GM21825 (cell line): ENCODE measurements around the gene NT5DC1.

Source experiments
- ATAC-seq: cut with Tn5 transposase; IDR thresholded peaks from one replicate; pipeline ENCODE4 v1.9.1; 2021; ENCODE audit warnings: mild to moderate bottlenecking, moderate library complexity; ENCODE audit not compliant: unreplicated experiment

The NT5DC1 gene

DNA sequence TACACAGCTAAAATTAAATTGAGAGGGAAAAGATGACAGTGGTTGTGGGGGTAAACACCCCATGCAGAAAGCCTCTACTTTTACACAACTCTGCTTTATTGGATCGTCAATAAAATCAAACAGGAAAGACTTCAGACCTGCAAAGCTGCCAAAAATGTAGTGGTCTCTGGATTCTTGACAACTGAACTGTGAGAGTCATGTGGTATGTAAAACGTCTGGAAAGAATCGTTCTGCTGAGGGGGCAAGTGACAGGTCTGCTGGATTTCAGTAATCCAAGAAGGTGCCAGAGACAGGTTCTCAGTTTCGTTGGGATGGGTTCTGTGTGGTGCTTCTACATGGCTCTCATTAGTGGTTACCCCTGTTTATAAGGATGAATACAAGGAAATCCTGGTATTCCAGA is 89.9 kb downstream of the NT5DC1 start:
- no peak for ATAC-seq

DNA sequence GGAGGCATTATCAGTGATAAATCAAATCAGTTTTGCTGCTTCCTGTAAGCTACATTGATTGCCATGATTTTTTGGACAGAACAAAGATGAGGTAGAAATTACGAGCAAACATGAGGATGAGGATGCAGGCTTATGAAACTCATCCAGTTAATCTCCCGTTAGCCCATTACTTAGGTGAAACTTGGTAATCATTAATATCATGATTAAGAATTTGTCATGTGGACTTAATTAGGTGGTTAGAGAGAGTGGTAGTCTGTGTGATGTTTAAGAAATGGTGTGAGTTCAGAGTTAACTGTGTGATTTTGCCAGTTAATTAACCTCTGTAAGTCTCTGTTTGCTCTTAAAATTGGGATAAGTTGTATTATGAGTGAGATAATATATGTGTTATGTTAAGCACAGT is 91.2 kb downstream of the NT5DC1 start:
- ATAC-seq = no peak

DNA sequence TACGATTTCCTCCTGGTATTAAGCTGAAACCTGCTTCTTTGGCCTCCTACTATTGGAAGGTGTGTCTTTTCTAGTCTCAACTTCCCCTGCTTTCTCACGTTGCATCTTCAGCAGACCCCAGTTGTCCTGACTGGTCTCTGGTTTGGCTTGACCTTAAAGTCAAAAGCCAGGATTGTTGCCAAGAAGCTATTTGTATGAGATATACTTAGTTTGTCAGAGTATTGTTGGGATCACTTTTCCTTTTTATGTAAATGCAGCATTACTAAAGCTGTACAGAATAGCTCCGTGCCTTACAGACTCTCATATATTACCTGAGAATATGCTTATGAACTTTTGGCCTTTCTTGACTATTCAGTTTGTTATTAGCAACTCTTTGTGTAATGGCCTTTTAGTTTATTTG is 92.1 kb downstream of the NT5DC1 start:
- ATAC-seq = no peak

DNA sequence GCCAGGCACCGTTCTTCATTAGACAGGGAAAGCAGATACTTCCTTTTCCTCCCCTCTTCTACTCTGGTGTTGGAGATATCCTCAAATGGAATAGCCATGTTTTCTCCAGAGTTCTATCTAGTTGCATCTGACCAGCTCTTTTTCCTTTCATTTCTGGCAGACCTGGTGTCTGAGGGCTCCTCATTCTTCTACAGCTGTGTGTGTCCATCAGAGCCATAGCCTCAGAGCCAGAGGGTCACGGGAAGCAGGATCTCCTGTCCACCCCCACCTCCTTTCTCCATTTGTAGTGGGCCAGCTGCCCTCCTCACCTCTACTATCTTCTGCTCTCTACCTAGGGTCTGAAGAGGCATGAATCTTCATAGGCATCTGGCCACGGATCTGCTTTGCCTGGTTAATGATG is 96.2 kb downstream of the NT5DC1 start:
- ATAC-seq = no peak

DNA sequence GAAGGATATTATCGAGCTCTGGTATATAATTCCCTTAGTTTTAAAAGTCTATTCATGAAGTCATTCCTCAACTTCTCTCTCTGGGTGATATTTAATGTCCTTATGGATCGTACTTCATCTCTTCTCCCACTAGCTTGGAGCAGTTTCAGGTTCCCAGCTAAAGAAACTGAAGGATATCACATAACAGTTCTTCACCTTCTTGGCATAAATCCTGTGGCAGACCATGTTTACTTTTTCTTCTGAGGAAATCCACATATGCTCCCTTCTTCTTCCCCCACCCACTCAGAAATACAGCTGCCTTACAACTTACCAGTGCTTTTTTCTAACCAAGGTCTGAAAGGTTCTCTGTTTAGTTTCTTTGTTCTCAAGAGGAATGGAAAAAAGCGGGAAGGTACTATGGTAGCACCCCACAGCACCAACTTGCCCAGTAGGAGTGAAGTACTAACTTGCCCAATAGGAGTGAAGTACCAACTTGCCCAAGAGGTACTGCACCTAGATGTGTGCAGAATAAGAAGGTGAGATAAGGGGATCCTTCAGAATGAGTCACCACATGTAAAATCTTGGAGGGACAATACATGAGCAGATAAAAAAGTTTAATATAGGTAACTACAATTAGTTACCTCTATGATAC is 100.1 kb downstream of the NT5DC1 start:
- no peak for ATAC-seq

DNA sequence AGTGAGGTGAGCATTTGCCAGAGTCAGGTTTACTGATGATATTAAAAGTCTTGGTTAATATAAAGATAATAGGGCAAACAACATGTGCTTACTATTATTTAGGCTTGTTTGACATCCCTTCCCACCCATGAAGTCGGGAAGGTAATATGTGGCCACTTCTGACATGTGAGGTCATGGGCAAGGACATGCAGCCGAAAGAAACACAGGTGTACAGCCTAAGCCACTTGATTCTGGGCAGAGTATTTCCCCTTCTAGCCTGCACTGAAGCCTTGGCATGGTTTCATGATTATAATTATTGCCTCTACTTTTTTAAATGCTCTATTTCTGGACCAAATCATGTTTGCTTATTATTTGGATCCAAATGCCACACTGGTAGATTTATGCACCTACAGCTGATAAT is 100.9 kb downstream of the NT5DC1 start:
- no peak for ATAC-seq

DNA sequence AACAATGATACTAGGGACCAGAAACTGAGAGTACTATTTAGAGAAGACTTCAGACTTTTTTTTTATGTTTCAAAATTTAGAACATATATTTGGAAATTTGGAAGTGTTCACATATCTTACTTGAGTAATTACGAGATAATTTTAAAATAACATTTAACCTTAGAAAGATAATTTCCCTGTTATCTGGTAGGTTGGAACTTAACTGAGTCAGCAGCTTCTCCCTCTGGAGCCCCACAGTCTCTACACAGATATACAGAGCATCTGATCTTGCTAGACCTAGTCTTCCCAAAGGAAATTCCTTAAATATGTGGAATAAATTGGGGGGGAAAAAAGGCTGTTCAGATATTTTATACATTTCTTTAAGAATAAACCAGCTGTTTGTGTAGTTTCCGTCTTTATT is 104.6 kb downstream of the NT5DC1 start:
- no peak for ATAC-seq

DNA sequence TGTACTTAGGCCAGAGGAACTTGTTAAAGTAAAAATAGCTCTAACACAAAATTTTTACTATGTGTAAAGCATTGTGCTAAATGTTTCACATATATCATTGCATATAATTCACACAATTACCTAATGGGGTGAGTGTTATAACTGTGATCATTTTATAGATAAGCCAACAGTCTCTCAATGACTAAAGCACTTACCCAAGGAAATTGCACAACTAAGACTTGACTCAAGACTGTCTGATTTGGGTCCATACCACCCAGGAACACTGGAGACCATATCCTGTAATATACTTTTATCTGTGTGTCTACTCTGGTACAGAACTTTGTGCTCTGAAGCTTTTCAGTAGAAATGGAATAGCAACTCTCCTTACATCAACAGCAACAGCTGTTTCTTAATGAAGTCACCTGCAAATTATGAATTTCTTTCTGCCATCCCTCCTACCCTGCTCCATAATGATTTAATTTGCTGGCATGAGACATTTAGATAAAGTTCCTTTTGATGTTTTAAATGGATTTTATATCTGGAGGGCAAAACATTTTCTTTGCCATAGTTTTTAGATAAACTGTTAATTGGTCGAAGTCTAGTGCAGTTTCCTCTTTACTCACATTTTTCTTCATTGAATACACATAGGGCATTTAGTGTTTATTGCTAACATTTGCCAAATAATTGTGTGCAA is 105.7 kb downstream of the NT5DC1 start:
- no peak for ATAC-seq

DNA sequence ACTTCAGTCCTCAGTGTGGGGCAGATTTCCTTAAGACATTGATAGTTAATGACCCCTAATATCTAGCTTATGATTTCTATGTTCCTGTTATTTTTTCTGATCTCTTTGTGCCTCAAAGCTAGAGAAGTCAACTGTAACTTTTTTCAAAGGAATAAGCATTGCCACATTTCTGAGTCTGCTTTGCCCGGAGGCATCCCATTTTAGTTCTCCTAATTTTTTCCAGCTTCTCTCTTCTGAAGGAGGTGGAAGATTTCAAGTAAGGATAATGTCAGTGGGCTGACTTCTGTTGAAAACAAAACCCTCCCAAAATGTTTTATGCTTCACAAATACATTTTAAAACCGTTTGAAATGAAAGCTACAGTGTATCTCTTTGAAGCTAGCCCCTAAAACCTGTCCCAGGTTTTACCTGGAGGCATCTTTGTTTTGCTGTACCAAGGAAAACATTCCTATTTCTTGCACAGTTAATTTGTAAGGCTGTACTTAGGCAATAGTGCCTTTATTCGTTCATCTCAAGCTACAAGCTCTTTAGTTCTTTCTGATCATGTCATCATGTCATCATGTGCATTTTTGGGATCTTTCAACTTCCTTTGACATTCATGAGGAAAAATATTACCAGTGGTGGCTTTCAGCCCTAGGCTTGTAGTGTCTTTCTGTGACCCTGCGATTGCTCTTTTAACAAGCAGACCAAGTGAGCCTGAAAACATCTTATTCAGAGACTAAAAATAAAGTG is 107.6 kb downstream of the NT5DC1 start:
- no peak for ATAC-seq

DNA sequence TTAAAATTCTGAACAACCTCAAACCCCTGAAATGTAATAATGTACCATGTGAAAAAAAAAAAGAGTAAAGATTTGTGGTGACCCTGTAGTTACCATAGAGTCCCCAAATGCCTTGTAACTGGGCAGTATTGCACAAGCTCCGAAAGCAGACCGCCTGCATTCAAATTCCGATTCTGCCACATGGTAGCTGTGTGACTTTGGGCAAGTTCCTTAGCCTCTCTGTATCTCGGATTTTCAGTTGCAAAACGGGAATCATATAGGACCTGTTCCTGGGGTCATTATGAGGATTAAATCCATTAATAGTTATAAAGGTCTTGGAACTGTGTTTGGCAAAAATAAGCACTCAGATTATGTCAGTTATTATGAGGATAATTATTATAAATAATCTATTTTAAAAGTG is 109.7 kb downstream of the NT5DC1 start:
- no peak for ATAC-seq

DNA sequence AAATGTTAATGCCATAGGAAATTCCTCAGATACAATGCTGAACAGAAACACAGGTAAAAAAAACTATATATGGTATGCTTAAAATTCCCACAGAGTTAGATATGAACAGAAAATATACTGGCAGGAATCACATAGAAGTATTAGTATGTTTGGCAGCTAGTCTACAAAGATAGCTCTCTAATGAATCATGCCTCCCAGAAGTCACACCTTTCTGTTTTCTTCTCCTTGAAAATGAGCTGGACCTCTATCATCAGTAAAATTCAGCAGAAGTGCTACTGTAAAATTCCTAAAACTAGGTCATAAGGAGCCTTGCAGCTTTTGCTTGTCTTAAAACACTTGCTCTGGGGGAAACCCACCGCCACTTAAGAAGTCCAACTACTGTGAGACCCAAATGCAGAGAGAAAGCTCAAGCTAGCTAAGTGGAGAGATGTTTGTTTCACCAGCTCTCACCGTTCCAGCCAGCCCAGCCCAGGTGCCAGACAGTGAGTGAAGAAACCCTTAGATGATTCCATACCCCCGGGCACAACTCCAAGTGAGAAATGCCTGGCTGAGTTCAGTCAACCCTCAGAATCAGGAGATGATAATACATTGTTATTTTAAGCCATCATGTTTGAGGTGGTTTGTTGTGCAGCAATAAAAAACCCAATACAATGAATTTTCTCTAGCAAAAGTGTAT is 110.2 kb downstream of the NT5DC1 start:
- no peak for ATAC-seq

DNA sequence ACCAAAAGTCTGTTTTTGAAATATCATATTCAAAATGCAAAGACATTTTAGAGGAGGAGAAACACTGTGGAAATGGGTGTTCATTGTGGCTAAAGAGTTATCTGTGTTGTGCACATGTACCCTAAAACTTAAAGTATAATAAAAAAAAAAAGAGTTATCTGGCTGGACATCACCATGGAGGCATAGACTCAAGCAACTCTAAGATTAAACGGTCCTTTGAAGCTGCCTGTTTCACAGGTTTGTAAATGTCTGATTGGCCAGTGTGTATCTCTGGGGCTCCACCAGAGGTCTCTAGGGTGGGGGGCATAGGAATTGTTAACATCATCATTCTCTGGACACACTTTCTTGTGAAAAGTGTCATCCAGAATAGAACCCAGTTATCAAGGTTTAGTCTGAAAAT is 114.0 kb downstream of the NT5DC1 start:
- no peak for ATAC-seq

DNA sequence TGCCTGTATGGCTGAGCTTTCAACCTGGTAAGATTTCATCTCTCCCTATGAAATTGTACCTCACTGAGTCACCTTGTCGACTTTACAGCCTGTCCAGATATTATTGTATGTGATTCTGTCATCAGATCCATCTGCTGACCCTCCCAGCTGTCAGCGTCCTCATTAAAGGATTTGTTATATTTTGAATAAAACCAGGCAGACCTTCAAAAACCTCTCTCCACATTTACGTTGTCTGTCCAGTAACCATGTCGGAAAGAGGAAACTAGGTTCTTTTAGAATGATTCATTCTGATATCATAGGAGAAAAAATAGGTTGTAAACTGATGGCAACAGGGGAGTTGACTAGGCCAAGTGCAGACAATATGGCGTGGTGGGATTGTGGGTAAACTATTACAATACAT is 114.8 kb downstream of the NT5DC1 start:
- ATAC-seq = no peak

DNA sequence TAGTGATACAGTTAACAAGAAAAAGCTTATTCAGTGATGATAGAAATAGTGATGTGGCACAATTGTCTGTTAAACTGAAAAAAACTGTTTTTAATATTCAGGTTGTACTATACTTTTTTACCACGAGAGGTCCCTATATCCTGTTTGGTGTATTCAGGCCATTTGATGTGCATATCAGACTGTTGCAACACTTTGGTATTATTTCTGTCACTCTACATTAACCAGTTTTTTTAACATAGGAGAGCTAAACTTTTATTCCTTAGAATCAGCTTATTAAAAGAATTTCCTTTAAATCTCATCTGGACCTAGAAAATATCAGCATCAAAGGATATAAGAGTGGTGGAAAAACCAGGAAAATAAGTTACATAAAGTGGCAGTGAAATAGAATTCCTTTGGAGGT is 116.4 kb downstream of the NT5DC1 start:
- no peak for ATAC-seq

DNA sequence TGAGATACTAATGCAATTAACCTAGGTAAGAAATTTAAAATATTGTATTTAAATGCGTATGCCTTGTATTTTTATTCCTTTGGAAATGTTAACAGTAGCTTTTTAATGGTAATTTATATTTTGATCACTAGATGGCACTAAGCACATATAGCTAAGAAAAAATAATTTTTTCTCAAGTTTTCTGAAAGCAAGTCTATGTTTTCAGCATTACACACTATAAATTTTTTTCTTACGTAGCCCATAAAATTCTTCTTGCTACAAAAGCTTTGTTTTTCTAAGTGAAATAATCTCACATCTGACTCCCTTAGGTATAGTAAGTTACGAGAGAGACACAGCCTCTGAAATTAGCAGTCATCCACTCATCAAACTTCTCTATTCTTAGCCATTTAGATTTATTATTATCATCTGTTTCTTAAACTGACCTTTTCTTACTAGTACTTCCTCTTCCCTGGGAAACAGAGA is 117.5 kb downstream of the NT5DC1 start:
- ATAC-seq = no peak

DNA sequence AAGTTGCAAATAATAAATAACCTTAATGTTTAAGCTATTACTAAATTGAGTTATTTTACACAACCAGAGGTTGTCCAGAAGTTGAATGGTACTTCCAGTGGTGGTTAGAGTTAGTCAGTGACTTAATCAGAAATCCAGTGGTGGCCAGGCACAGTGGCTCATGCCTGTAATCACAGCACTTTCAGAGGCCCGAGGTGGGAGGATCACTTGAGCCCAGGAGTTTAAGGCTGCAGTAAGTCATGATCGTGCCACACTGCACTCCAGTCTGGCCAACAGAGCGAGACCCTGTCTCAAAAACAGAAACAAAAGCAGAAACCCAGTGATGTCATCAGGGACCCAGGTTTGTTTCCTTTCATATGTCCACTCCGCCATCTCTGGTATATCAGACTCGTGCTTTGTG is 118.2 kb downstream of the NT5DC1 start:
- ATAC-seq = no peak

DNA sequence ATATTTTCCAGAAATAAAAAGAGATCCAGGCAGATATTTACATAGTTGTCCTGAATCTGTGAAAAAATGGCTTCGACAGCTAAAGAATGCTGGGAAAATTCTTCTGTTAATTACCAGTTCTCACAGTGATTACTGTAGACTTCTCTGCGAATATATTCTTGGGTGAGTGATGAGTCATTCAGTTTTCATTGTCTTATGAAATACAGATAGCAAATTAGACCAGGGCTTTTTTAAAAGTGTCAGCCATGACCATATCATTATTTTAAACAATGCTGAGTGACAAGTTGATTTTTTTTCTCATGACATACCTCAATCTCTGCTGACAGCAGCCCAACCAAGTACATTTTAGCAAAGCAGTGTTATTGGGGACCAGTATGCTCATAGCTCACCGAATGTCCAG is 120.4 kb downstream of the NT5DC1 start:
- ATAC-seq = no peak

DNA sequence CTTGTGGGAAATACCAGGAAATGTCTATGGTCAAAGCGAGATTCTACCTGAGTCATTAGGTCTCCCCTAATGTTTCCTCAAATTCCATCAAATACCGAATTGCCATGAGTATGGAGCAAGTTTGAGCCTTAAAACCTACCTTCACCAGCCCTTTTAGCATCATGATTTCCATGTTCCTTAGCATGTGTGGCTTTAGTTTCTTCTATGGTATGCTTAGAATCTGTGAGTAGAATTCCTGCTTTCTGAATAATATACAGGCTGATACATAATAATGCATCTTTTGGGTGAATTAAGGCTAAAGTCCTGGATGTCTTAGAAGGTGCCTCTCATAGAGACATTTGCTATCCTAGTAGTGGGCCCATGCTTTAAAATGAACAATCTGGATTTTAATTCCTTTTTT is 121.3 kb downstream of the NT5DC1 start:
- no peak for ATAC-seq

DNA sequence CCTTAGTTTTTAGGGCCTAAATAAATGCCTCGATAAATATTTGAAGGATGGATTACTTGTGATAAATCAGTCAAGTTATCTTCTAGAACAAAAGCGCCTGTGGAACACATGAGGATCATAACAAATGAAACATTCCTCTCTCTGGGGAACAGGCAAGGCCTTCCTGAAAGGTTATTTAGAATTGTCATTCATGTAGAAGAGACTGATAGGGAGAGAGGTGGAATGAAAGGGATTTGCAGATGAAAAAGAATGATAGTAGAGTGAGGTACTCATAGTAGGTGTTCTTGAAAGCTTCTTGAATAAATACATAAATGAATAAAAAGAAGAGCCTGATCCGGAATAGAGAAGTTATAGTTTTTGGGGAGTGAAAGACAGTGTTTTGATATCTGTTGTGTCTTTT is 122.7 kb downstream of the NT5DC1 start:
- ATAC-seq = no peak

DNA sequence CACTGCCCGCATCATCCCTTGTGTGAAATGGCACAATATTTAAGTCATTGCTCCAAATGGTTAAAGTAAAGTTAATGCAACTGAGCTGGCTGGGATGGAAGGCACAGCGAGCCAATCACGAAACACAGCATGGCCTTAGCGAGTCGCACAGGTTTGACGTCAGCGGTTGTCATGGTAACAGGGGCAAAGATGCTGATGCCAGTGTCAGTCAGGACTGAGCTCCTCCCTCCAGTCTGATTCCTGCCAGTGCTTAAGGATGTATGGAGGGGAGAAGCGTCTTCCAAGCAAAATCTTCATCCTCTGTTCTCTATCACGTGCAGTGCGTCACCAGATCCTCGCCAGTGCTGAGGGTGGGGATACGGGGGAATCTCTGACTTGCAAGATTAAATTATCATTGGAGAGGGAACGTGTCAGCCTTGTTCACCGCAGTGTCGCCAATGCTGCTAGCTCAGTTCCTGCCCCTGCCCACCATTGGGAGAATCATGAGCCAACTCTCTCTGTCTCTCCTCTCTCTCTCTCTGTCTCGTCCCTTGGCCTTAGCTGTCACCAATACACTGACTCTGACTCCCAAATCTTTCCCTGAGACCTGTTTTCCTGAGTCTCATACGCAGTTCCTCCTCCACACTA is 128.7 kb downstream of the NT5DC1 start:
- ATAC-seq = no peak

DNA sequence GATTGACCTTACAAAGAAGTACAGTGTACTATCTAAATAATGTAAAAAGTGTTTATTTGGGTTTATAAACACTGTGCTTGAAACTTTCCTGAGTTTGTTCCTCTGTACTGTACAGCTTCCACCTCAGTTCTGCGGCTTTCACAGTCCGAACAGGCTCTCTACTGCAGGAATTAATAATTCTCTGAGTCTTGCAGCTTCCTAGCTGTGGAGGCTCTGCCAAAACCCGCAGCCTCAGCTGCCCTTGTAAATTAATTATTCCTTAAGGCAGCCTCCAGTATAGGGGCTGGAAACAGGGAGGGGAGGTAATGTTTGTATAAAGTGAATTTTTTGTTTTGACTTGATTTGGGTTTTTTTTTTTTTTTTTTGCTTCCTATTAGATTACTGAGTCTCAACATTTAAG is 134.0 kb downstream of the NT5DC1 start:
- no peak for ATAC-seq
